ENCODE results near the gene RALB. TPM values are rescaled to one million over a fixed set of nuclear protein-coding genes. Genes with fewer than 3 reads are reported as not detected.
A peak's percentile ranks its signal among the peaks of the same experiment; 100 is the strongest.

The RALB gene
- polyA plus RNA-seq, 1 of the 3 experiments (the other 2 are of a cell fraction) = 37.2 TPM

DNA sequence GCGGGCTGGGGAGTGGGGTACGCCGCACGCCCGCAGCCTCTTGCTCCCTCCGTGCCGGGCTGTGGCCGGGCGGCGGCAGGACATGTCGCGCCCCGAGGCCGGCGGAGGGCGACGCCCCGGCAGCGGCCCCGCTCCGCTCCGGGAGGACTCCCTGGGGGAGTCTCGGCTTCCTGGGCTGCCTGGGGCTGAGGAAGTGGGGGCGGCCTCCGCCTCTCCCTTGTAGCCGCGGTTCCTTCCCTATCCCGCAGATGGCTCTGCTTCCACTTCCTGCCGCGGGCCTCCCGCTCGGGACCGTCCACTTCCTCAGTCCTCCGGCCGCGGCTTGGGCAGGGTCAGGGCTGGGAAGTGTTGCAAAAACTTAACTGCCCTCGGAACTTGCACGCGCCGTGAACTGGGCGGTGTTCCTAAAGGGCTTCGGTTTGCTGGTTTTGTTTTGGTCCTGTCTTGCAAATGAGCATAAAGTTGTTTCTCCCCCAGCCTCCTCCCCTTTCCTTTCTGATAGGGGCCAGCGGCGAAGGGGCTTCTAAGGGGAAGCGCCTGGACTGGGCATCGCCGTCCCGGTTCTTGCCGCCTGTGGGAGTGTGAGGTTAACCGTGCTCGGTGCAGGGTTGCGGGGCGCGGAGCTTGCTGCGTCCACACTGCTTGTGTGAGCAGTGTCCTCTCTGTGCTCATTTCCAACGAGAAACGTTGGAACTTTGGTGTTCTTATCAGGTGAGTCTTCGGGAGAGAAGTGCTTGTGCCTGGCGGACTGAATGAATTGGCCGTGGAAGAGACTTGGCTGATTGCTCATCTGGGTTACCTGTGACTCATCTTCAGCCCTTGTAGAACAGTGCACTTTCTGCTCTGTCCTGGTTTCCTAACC is 600 bp downstream of the RALB start (continued):
- TF ChIP-seq RAD21 (IDR thresholded peaks at IDR 0.05; ENCODE audit: low read length) (peak; percentile 32; the same call in 1 of the 2 replicates), EZH2phosphoT487 (IDR thresholded peaks at IDR 0.05; ENCODE audit: borderline replicate concordance, low read depth) (no peak), RCOR1 (IDR thresholded peaks at IDR 0.05; ENCODE audit: low read length) (no peak)
- TF ChIP-seq, protein P1, sequence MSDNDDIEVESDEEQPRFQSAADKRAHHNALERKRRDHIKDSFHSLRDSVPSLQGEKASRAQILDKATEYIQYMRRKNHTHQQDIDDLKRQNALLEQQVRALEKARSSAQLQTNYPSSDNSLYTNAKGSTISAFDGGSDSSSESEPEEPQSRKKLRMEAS (IDR thresholded peaks at IDR 0.05; ENCODE audit: low read depth) = 0 out of 2 replicates have a peak, but pooled peaks have one; percentile 8

DNA sequence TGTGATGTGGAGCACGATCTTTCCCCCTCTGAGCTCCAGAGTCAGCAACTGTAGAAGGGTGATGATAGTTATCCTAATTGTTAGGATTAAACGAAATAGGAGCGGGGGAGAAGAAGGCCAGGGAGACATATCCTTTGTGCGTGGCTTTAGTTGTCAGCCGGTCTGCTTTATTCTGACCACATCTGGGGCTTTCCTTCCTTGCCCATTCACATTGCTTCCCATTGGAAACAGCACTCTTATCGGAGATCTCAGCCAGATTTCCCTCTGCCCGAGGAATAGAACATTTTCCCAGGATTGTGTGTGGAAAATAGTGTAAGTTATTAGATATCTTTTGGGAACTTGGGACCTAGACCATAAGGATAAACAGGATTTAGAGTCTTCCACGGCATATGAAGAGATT is 1.5 kb downstream of the RALB start:
- Histone ChIP-seq H3K27me3 (ENCODE audit: insufficient read depth) (no peaks in the 10 kb centered on the region), H3K79me2 (ENCODE audit: insufficient read depth) (peaks cover 61% of the 10 kb centered on the region), H3K9me3 (no peaks in the 10 kb centered on the region), H3K9ac (peak overlapping the region; percentile 85; the same call in 1 of the 2 replicates), H4K20me1 (ENCODE audit: insufficient read depth) (peaks cover 42% of the 10 kb centered on the region), H3K4me3 (ENCODE audit: low read depth in 2 of 2, low read length in 1 of 2) (peak overlapping the region; percentile 71 to 95), H3F3A (replicated peaks; ENCODE audit: insufficient read depth) (no peaks in the 10 kb centered on the region), H2AFZ (ENCODE audit: low read depth) (no peak overlapping the region), H3K4me1 (ENCODE audit: control insufficient read depth in 1 of 2, insufficient read depth in 2 of 2, low read depth in 1 of 2, low read length in 1 of 2) (peaks cover 14 to 17% of the 10 kb centered on the region in 2 experiments; a peak in 3 of 4 replicates), H3K9me2 (no peaks in the 10 kb centered on the region), H3K27ac (ENCODE audit: low read depth in 2 of 2, low read length in 1 of 2) (no peak overlapping the region; a peak in 1 of 4 replicates), H3K36me3 (replicated peaks in 1 of 2; ENCODE audit: control insufficient read depth in 1 of 2, insufficient read depth in 2 of 2, low read length in 1 of 2) (no peaks in the 10 kb centered on the region), H3K4me2 (peak overlapping the region; percentile 84)
- 92% methylated on average over 8 of the region's 8 CpGs for WGBS (ENCODE audit: low lambda C conversion rate)
- POLR2A ChIA-PET = no interaction called here
- no peak for DNase-seq
- CTCF ChIA-PET = interaction anchor here (1.0 to 1.5 kb wide), 3 partner anchors 51 to 551 kb away, joined by 3 to 8 read pairs (median 3); no protein-coding TSS in a partner anchor
- TF ChIP-seq CHD2 (IDR thresholded peaks at IDR 0.05; ENCODE audit: low read length, partially characterized antibody) (no peak), JUND (IDR thresholded peaks at IDR 0.05) (no peak), SIN3A (IDR thresholded peaks at IDR 0.05; ENCODE audit: borderline replicate concordance, low read depth, low read length) (no peak), RAD21 (IDR thresholded peaks at IDR 0.05; ENCODE audit: low read length) (no peak), TCF12 (IDR thresholded peaks at IDR 0.05) (no peak), FOXJ3 (CRISPR knock-in tag; IDR thresholded peaks at IDR 0.05) (no peak), GATA2 (CRISPR knock-in tag; IDR thresholded peaks at IDR 0.05) (no peak), POLR2AphosphoS5 (IDR thresholded peaks at IDR 0.05; ENCODE audit: low read depth, low read length) (no peak), RCOR1 (IDR thresholded peaks at IDR 0.05; ENCODE audit: low read length) (no peak), TEAD4 (IDR thresholded peaks at IDR 0.05; ENCODE audit: borderline replicate concordance, insufficient read depth) (no peak), MXI1 (IDR thresholded peaks at IDR 0.05; ENCODE audit: low read depth, low read length) (no peak), FOXM1 (IDR thresholded peaks at IDR 0.05; ENCODE audit: low read depth) (no peak)
- TF ChIP-seq, protein P2, sequence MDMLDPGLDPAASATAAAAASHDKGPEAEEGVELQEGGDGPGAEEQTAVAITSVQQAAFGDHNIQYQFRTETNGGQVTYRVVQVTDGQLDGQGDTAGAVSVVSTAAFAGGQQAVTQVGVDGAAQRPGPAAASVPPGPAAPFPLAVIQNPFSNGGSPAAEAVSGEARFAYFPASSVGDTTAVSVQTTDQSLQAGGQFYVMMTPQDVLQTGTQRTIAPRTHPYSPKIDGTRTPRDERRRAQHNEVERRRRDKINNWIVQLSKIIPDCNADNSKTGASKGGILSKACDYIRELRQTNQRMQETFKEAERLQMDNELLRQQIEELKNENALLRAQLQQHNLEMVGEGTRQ (IDR thresholded peaks at IDR 0.05; ENCODE audit: borderline replicate concordance, low read depth, low read length) = no peak

Measured in SK-N-SH (cell line).